ENCODE data around the gene ARRB2. TPM values are rescaled to one million over a fixed set of nuclear protein-coding genes. Genes with fewer than 3 reads are reported as not detected.

The ARRB2 gene
- total RNA-seq, 1 donor from 2014 or later: 28.0 TPM

- Histone ChIP-seq H3K4me1 (peaks cover 18% of the 10 kb centered on the region), H3K27me3 (no peaks in the 10 kb centered on the region), H3K27ac (peak within 1 kb of the TSS; percentile 34), H3K36me3 (no peaks in the 10 kb centered on the region), H3K9me3 (no peaks in the 10 kb centered on the region), H3K4me3 (peak within 1 kb of the TSS; percentile 62 to 65)
- TF ChIP-seq POLR2A (IDR thresholded peaks at IDR 0.05): peak in 1 of 2 donors; percentile 26
- no peak for TF ChIP-seq CTCF (IDR thresholded peaks at IDR 0.05)
- TF ChIP-seq POLR2AphosphoS5 (IDR thresholded peaks at IDR 0.05; ENCODE audit: insufficient read depth in 1 of 2, low read depth in 1 of 2): peak in 1 of 2 donors; percentile 61
- no peak for DNase-seq (ENCODE audit: extremely low spot score in 2 of 2)
- intact Hi-C loops (cut with DNase I): loop anchor here (10.0 kb wide), 1 partner anchor 45 kb away; the partner anchor contains the start of genes GLTPD2 and VMO1
Observed at GRCh38 chr17:4739122-4740024, 28.9 kb downstream of the ARRB2 start, which contains the start of the genes CXCL16 and ZMYND15. CXCL16 (minus strand) TSS chr17:4739928; CDS start chr17:4739339, 589 bp downstream. ZMYND15 (plus strand) TSS chr17:4739833; CDS start chr17:4740549, 716 bp downstream.

GRCh38 chr17:4740025-4740351, 29.6 kb downstream of the ARRB2 start:
- TF ChIP-seq POLR2A (IDR thresholded peaks at IDR 0.05): no peak
- no peak for TF ChIP-seq CTCF (IDR thresholded peaks at IDR 0.05)
- no peak for TF ChIP-seq POLR2AphosphoS5 (IDR thresholded peaks at IDR 0.05; ENCODE audit: insufficient read depth in 1 of 2, low read depth in 1 of 2)
- peak overlapping the region; percentile 34 for H3K27ac ChIP-seq
- H3K27me3 ChIP-seq: no peaks in the 10 kb centered on the region
- H3K4me3 ChIP-seq: peak overlapping the region; percentile 62 to 65
- no peak for DNase-seq (ENCODE audit: extremely low spot score in 2 of 2)
- no peaks in the 10 kb centered on the region for H3K9me3 ChIP-seq
- peaks cover 19% of the 10 kb centered on the region for H3K4me1 ChIP-seq
- no peaks in the 10 kb centered on the region for H3K36me3 ChIP-seq
- intact Hi-C loops (cut with DNase I): no loop called here

GRCh38 chr17:4740584-4740983, 30.2 kb downstream of the ARRB2 start:
- Histone ChIP-seq H3K36me3 (no peaks in the 10 kb centered on the region), H3K9me3 (no peaks in the 10 kb centered on the region), H3K4me1 (peaks cover 25% of the 10 kb centered on the region), H3K27ac (no peak overlapping the region), H3K27me3 (peaks cover 2% of the 10 kb centered on the region), H3K4me3 (no peak overlapping the region)
- DNase-seq (ENCODE audit: extremely low spot score in 2 of 2): no peak
- no peak for TF ChIP-seq POLR2A (IDR thresholded peaks at IDR 0.05)
- no peak for TF ChIP-seq CTCF (IDR thresholded peaks at IDR 0.05)
- TF ChIP-seq POLR2AphosphoS5 (IDR thresholded peaks at IDR 0.05; ENCODE audit: insufficient read depth in 1 of 2, low read depth in 1 of 2): no peak
- intact Hi-C loops (cut with DNase I): no loop called here

GRCh38 chr17:4741544-4741943, 31.1 kb downstream of the ARRB2 start:
- Histone ChIP-seq H3K36me3 (no peaks in the 10 kb centered on the region), H3K4me3 (no peak overlapping the region), H3K4me1 (peaks cover 28% of the 10 kb centered on the region), H3K9me3 (no peaks in the 10 kb centered on the region), H3K27me3 (peaks cover 4% of the 10 kb centered on the region), H3K27ac (no peak overlapping the region)
- TF ChIP-seq POLR2A (IDR thresholded peaks at IDR 0.05) (no peak), CTCF (IDR thresholded peaks at IDR 0.05) (no peak)
- intact Hi-C loops (cut with DNase I): no loop called here
- DNase-seq (ENCODE audit: extremely low spot score in 2 of 2): no peak

GRCh38 chr17:4742133-4742532, 31.7 kb downstream of the ARRB2 start:
- Histone ChIP-seq H3K27me3 (peaks cover 4% of the 10 kb centered on the region), H3K9me3 (no peaks in the 10 kb centered on the region), H3K4me3 (no peak overlapping the region), H3K36me3 (no peaks in the 10 kb centered on the region), H3K27ac (no peak overlapping the region), H3K4me1 (peaks cover 28% of the 10 kb centered on the region)
- TF ChIP-seq POLR2AphosphoS5 (IDR thresholded peaks at IDR 0.05; ENCODE audit: insufficient read depth in 1 of 2, low read depth in 1 of 2): no peak
- no peak for TF ChIP-seq CTCF (IDR thresholded peaks at IDR 0.05)
- no peak for TF ChIP-seq POLR2A (IDR thresholded peaks at IDR 0.05)
- intact Hi-C loops (cut with DNase I): no loop called here
- no peak for DNase-seq (ENCODE audit: extremely low spot score in 2 of 2)

Measured in vagina (tissue), 2 donors.